PC-9 (cell line): ENCODE measurements around the gene GGCX. TPM values are rescaled to one million over a fixed set of nuclear protein-coding genes. Genes with fewer than 3 reads are reported as not detected.
A peak's percentile ranks its signal among the peaks of the same experiment; 100 is the strongest.

Experiments used
- BruUV-seq: library from RNA; stranded (reverse); fragments of 400-500 nt; replicated peaks from 2 replicates; lab custom pipeline; 2021; lab: Mats Ljungman, UMichigan
- CTCF ChIA-PET: fragments of 300-600 bp; sonication (Branson Sonifier 250); formaldehyde crosslinking; loops from one replicate; lab custom pipeline; 2022; ENCODE audit warnings: antibody characterized with exemption; lab: Charles Lee
- POLR2A ChIA-PET: fragments of 300-600 bp; sonication (Branson Sonifier 250); formaldehyde crosslinking; loops from one replicate; lab custom pipeline; 2022; ENCODE audit warnings: antibody characterized with exemption; ENCODE audit not compliant: unreplicated experiment; lab: Charles Lee
- DNase-seq, 2 experiments: peaks; one replicate each; pipeline versions ENCODE4 v3.0.0 to v3.0.0-alpha.2; 2015 to 2022; ENCODE audit warnings: mixed read lengths in 1 of 2
- H2AFZ ChIP-seq: fragments of 200-600 bp; sonication (generic); 2 replicates; pipeline ENCODE4 v1.8.1; 2017; ENCODE audit warnings: antibody characterized with exemption
- H3F3A ChIP-seq: fragments of 200-600 bp; sonication (generic); 2 replicates; pipeline ENCODE4 v1.8.1; 2017; ENCODE audit warnings: antibody characterized with exemption, mild to moderate bottlenecking, low read depth; ENCODE audit not compliant: insufficient read depth
- H3K27ac ChIP-seq: fragments of 200-600 bp; sonication (generic); 2 replicates; pipeline ENCODE4 v1.6.1; 2016; ENCODE audit warnings: mixed run types
- H3K27me3 ChIP-seq: fragments of 200-600 bp; sonication (generic); 2 replicates; pipeline ENCODE4 v1.6.1; 2016; ENCODE audit warnings: low read depth, mixed run types; ENCODE audit not compliant: insufficient read depth
- H3K36me3 ChIP-seq: fragments of 200-600 bp; sonication (generic); 2 replicates; pipeline ENCODE4 v1.6.1; 2016; ENCODE audit warnings: low read depth, mixed run types
- H3K4me1 ChIP-seq: fragments of 200-600 bp; sonication (generic); replicated peaks from 2 replicates; pipeline ENCODE4 v1.6.1; 2016; ENCODE audit warnings: mixed run types; ENCODE audit not compliant: insufficient read depth
- H3K4me2 ChIP-seq: fragments of 200-600 bp; sonication (generic); 2 replicates; pipeline ENCODE4 v1.6.1; 2017; ENCODE audit warnings: mixed run types
- H3K4me3 ChIP-seq: fragments of 200-600 bp; sonication (generic); 2 replicates; pipeline ENCODE4 v1.6.1; 2016; ENCODE audit warnings: mixed run types
- H3K79me2 ChIP-seq: fragments of 200-600 bp; sonication (generic); 2 replicates; pipeline ENCODE4 v1.6.1; 2017; ENCODE audit warnings: low read depth, mixed run types
- H3K9me2 ChIP-seq: fragments of 200-600 bp; sonication (generic); 2 replicates; pipeline ENCODE4 v1.8.1; 2017; ENCODE audit warnings: mild to moderate bottlenecking; ENCODE audit not compliant: insufficient read depth
- H3K9me3 ChIP-seq: fragments of 200-600 bp; sonication (generic); 2 replicates; pipeline ENCODE4 v1.8.1; 2016; ENCODE audit warnings: low read depth; ENCODE audit not compliant: insufficient read depth
- H4K20me1 ChIP-seq: fragments of 200-600 bp; sonication (generic); 2 replicates; pipeline ENCODE4 v1.8.1; 2017; ENCODE audit not compliant: insufficient read depth
- EZH2 ChIP-seq: fragments of 200-600 bp; sonication (generic); IDR thresholded peaks from 2 replicates; pipeline ENCODE4 v1.8.0; 2017; ENCODE audit warnings: antibody characterized with exemption, low read depth
- intact Hi-C: fragments of 100-400 bp; cut with micrococcal nuclease; formaldehyde crosslinking; loops from one replicate; pipeline ENCODE4 v1.10.0; 2022; ENCODE audit not compliant: unreplicated experiment
- total RNA-seq: library from RNA; stranded (reverse); gene quantifications from 2 replicates; pipeline ENCODE4 v1.2.3, GENCODE V29; 2021
- TF ChIP-seq, protein P1 (sequence below): fragments of 200-600 bp; sonication (generic); conservative IDR thresholded peaks from 2 replicates; pipeline ENCODE4 v1.6.1; 2017; ENCODE audit warnings: mixed run types, antibody characterized with exemption, mild to moderate bottlenecking, moderate library complexity

Gene GGCX
- total RNA-seq, 1 experiment from 2014 or later, result 30.2 TPM

DNA sequence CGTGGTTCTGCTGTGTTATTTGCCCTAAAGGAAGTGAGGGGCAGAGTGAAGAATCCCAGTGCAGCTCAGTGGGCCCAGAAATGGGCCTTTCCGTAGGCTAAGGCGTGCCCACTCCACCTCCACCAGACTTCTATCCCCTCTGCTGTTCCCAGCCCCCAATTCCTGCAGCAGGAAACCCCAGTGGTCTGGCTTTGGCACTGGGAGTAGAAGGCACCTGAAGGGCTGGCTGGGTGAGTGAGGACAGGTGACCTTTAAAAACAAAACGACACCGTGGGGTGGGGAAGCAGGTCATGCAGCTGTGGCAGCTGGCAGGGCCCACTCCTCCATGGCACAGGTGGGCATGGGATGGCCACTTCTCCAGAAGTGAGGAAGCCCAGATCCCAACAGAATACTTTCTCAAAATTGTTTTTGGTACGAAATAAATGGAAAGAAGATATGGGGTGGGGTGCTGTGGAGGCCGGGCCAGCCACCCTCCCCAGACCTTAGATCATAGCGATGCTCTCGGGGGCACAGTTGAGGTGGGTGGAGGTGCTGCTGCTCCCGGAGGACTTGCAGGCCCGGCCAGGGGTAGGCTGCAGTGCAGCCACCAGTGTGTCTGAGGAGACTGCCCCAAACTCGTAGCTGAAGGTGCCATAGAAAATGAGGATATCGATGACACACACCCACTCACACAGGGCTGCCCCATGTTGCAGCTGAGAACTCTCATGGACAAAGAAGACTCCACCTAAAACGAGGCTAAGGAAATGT is 37.5 kb upstream of the GGCX start:
- Histone ChIP-seq H3K4me2 (no peak overlapping the region), H3K9me2 (no peaks in the 10 kb centered on the region), H3K79me2 (peaks cover 43% of the 10 kb centered on the region), H3K4me3 (no peak overlapping the region), H3K4me1 (peaks cover 22% of the 10 kb centered on the region), H3F3A (peaks cover 25% of the 10 kb centered on the region), H3K36me3 (peaks cover 8% of the 10 kb centered on the region; the same call in 1 of the 2 replicates), H4K20me1 (no peaks in the 10 kb centered on the region), H3K27me3 (no peaks in the 10 kb centered on the region), H2AFZ (no peak overlapping the region), H3K27ac (no peak overlapping the region), H3K9me3 (no peaks in the 10 kb centered on the region)
- TF ChIP-seq, protein P1, sequence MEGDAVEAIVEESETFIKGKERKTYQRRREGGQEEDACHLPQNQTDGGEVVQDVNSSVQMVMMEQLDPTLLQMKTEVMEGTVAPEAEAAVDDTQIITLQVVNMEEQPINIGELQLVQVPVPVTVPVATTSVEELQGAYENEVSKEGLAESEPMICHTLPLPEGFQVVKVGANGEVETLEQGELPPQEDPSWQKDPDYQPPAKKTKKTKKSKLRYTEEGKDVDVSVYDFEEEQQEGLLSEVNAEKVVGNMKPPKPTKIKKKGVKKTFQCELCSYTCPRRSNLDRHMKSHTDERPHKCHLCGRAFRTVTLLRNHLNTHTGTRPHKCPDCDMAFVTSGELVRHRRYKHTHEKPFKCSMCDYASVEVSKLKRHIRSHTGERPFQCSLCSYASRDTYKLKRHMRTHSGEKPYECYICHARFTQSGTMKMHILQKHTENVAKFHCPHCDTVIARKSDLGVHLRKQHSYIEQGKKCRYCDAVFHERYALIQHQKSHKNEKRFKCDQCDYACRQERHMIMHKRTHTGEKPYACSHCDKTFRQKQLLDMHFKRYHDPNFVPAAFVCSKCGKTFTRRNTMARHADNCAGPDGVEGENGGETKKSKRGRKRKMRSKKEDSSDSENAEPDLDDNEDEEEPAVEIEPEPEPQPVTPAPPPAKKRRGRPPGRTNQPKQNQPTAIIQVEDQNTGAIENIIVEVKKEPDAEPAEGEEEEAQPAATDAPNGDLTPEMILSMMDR, result no peak
- no peak for TF ChIP-seq EZH2
- POLR2A ChIA-PET, result no interaction called here
- BruUV-seq, result no TSS peak
- intact Hi-C loops, result no loop called here
- CTCF ChIA-PET, result no interaction called here
- no peak for DNase-seq

DNA sequence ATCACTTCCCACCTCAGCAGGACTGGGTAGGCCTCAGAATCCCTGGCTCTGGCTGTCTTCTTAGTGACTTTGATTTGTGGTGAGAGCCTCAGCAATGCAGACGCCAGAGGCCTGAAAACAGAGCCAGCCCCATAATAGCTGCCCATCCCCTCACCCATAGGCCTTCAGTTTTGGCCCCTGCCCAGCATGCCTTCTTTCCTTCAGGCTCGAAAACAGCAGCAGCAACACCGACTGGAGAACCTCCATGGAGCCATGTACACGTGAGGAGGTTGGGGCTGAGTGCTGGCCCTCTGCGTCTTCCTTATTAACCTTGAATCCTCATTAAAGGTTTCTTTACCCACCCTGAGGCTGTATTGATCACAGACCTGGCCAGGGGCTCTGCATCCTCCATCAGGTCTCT is 35.9 kb upstream of the GGCX start:
- TF ChIP-seq, protein P1, result no peak
- no peaks in the 10 kb centered on the region for H3K27me3 ChIP-seq
- no peak overlapping the region; the same call in 1 of the 2 replicates for H3K4me3 ChIP-seq
- H3K79me2 ChIP-seq, result peaks cover 34% of the 10 kb centered on the region
- ChIA-PET CTCF (no interaction called here), POLR2A (no interaction called here)
- no peaks in the 10 kb centered on the region for H3K9me2 ChIP-seq
- 0 out of 2 replicates have a peak overlapping the region, but pooled peaks have one; percentile 80 for H3K4me2 ChIP-seq
- peaks cover 20% of the 10 kb centered on the region for H3K4me1 ChIP-seq
- H3K9me3 ChIP-seq, result no peaks in the 10 kb centered on the region
- DNase-seq, result no peak
- no peaks in the 10 kb centered on the region for H4K20me1 ChIP-seq
- peaks cover 19% of the 10 kb centered on the region for H3F3A ChIP-seq
- no peak overlapping the region for H2AFZ ChIP-seq
- H3K27ac ChIP-seq, result no peak overlapping the region
- intact Hi-C loops, result no loop called here
- H3K36me3 ChIP-seq, result peaks cover 8% of the 10 kb centered on the region; the same call in 1 of the 2 replicates
- no TSS peak for BruUV-seq

DNA sequence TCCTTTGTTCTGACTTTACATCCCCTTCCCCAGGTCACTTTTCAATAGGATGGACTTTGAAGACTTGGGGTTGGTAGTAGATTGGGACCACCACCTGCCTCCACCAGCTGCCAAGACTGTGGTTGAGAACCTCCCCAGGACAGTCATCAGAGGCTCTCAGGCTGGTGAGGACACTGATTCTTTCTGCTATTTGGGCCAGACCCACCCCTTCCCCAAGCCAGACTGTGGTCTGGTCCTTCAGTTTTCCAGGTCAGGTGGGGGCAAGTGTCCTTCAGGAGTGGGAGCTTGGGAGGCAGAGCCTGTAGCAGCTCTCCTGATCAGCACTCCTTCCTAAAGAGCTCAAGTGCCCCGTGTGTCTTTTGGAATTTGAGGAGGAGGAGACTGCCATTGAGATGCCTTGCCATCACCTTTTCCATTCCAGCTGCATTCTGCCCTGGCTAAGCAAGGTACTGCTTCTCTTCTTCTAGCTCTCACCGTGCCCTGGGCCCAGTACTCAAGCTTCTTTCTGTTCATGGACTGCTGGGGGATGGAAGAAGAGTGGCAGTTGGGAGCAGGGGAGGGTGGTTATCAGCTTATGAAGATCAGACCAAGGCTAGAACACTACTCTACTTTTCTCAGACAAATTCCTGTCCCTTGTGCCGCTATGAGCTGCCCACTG is 35.3 kb upstream of the GGCX start:
- Histone ChIP-seq H4K20me1 (no peaks in the 10 kb centered on the region), H3K36me3 (peaks cover 8% of the 10 kb centered on the region; the same call in 1 of the 2 replicates), H3K9me3 (no peaks in the 10 kb centered on the region), H3F3A (peaks cover 19% of the 10 kb centered on the region), H2AFZ (no peak overlapping the region), H3K27ac (no peak overlapping the region), H3K9me2 (no peaks in the 10 kb centered on the region), H3K4me1 (peaks cover 18% of the 10 kb centered on the region), H3K4me3 (peak overlapping the region; percentile 86), H3K4me2 (peak overlapping the region; percentile 80), H3K79me2 (peaks cover 32% of the 10 kb centered on the region), H3K27me3 (no peaks in the 10 kb centered on the region)
- ChIA-PET CTCF (interaction anchor here (0.5 to 0.6 kb wide), 2 partner anchors 37 to 232 kb away, joined by 3 to 6 read pairs; no protein-coding TSS in a partner anchor), POLR2A (no interaction called here)
- DNase-seq, result no peak
- TF ChIP-seq, protein P1, result no peak
- TF ChIP-seq EZH2, result no peak
- intact Hi-C loops, result no loop called here
- BruUV-seq, result TSS peak; percentile 33
